GM12892 (cell line): ENCODE data around the gene CD93.

Experiments
- DNase-seq: peaks from one replicate; pipeline ENCODE4 v3.0.0; 2011; ENCODE audit not compliant: insufficient read length
- FAIRE-seq: peaks from 2 replicates; lab custom pipeline; 2011; peaks lifted over from hg19 to GRCh38; lab: Jason Lieb, UNC
- POLR2A ChIP-seq: IDR thresholded peaks from 2 replicates; pipeline ENCODE4 v1.6.1; 2011; ENCODE audit warnings: low read depth, low read length, control low read depth
- POLR2AphosphoS5 ChIP-seq: IDR thresholded peaks from 2 replicates; pipeline ENCODE4 v1.6.1; 2011; ENCODE audit warnings: low read depth, low read length, control low read depth
- TAF1 ChIP-seq: IDR thresholded peaks from 2 replicates; pipeline ENCODE4 v1.6.1; 2011; ENCODE audit warnings: low read depth, mild to moderate bottlenecking, control low read depth, low read length, borderline replicate concordance

Gene CD93

GRCh38 chr20:23107466-23107865 is 21.3 kb upstream of the CD93 start:
- FAIRE-seq (no peak), DNase-seq (no peak)
- TF ChIP-seq TAF1 (no peak), POLR2A (no peak)

DNA sequence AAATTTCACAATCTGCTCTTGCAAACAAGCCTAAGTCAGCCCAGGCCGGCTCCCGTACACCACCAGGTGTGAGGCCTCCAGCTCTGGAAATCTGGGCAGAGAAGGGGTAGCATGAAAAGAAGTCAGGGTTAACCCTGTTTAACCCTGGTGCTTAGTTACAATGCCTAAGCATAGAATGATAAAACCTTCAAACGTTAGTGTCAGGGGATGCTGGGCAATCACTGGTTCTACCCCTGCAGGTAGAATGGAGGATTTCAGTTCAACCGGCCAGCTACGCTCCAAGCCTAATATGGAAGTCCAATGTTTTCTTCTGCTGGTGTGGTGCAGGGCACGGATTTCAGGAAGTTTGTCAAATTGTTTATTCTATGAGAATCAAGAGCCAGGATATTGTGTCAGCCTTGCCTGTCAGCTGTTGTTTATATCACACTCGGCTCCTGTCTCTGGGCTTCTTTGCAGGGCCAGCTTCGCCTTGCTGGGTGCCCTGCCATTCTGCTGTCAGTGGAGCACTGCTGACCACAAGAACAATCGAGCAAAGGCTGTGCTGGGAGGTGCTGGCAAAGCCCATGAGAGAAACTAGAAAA is 20.2 kb upstream of the CD93 start:
- TF ChIP-seq POLR2AphosphoS5 (no peak), TAF1 (no peak), POLR2A (no peak)
- FAIRE-seq (no peak), DNase-seq (no peak)

- no peak for DNase-seq
- FAIRE-seq: no peak
- TF ChIP-seq POLR2AphosphoS5: no peak
- TF ChIP-seq TAF1: no peak
- no peak for TF ChIP-seq POLR2A
Measured at GRCh38 chr20:23105193-23105592, 19.1 kb upstream of the CD93 start.

DNA sequence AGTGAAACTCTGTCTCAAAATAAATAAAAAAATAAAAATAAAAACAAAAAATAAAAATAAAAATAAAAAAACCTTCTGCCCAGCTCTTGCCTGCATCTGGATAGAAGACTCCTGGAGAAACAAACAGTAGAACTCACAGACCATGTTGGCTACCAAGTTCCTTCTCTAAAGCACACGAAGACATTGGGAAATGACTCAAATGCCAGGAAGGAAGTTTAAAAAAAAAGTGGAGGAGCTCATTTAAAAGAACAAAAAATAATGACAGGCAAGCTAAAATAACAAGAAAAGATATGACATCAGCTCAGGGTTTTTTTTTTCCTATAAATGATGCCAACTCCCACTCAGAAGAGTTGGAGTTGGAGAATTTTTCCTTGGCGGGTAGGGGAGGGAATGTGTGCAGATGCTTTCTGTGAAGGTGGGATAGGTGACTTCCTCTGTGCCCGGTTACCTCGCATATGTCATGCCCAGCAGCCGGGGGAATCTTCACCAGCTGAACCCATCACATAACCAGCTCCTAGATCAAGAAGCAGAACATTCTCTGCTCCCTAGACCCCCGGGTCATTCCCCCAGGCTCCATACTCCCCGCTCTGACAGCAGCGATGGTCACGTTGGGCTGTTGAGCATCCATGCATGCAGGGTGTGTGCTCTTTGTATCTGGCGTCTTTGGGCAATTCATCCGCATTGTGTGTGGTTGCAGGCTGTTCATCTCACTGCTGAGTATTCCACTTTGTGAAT is 17.3 kb upstream of the CD93 start:
- no peak for FAIRE-seq
- no peak for TF ChIP-seq POLR2AphosphoS5
- TF ChIP-seq POLR2A: no peak

DNA sequence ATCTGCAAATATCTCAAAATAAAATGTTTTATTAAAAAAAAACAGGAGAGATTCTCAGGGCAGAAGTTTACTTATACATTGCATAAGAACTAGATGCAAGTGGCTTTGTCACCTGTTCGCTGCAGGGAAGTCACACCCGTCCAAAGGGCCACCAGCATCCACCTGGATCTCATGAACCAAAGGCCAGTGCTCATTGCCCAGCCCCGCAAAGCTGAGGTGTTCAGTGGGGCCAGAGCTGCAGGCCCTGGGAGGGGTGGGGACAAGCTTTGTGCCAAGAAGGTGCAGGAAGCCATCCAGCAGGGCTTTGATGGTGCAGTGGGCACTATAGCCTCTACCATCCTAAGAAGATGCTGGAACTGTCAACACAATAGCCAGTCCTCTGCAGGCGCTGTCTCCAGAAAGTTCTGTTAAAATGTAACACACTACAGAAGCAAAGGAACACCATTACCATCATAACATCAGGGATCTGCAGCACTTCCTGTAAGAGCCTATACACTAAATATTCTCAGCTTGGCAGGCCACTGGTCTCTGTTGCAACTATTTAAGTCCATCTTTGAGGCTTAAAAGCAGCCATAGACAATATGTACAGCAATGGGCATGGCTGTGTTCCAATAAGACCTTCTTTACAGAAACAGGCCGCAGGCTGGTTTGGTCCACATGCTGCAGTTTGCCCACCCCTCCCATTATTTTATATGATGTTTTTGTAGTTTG is 15.7 kb upstream of the CD93 start:
- no peak for DNase-seq
- TF ChIP-seq POLR2AphosphoS5: no peak
- TF ChIP-seq POLR2A: no peak
- no peak for TF ChIP-seq TAF1
- FAIRE-seq: no peak

More for the DNA sequence above, 17.3 kb upstream of the CD93 start:
- DNase-seq: no peak

DNA sequence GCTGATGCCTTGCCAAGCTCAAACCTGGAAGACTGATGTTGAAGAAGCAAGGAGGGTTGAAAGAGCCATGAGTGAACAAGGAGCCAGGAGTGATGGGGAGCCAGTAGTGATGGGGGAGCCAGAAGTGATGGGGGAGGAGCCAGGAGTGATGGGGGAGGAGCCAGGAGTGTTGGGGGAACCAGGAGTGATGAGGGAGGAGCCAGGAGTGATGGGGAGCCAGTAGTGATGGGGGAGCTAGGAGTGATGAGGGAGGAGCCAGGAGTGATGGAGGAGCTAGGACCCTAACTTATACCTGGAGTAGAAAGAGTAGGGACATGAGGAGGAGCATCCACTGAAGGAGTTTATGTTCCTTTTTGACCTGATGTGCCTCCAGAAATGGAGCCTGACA is 14.6 kb upstream of the CD93 start:
- TF ChIP-seq POLR2AphosphoS5 (no peak), POLR2A (no peak), TAF1 (no peak)
- DNase-seq (no peak), FAIRE-seq (no peak)

- no peak for TF ChIP-seq TAF1
- TF ChIP-seq POLR2AphosphoS5: no peak
- no peak for TF ChIP-seq POLR2A
- DNase-seq (no peak), FAIRE-seq (no peak)
Measured at GRCh38 chr20:23099791-23100719, 13.9 kb upstream of the CD93 start.

- DNase-seq: no peak
- TF ChIP-seq POLR2A (no peak), POLR2AphosphoS5 (no peak), TAF1 (no peak)
- no peak for FAIRE-seq
Measured at GRCh38 chr20:23097636-23098580, 11.8 kb upstream of the CD93 start.

GRCh38 chr20:23096986-23097520 is 10.9 kb upstream of the CD93 start:
- no peak for FAIRE-seq
- TF ChIP-seq POLR2AphosphoS5 (no peak), TAF1 (no peak), POLR2A (no peak)
- no peak for DNase-seq

- DNase-seq (no peak), FAIRE-seq (peak; percentile 72)
- no peak for TF ChIP-seq POLR2AphosphoS5
- TF ChIP-seq TAF1: no peak
Measured at GRCh38 chr20:23096097-23096496, 10.0 kb upstream of the CD93 start.

DNA sequence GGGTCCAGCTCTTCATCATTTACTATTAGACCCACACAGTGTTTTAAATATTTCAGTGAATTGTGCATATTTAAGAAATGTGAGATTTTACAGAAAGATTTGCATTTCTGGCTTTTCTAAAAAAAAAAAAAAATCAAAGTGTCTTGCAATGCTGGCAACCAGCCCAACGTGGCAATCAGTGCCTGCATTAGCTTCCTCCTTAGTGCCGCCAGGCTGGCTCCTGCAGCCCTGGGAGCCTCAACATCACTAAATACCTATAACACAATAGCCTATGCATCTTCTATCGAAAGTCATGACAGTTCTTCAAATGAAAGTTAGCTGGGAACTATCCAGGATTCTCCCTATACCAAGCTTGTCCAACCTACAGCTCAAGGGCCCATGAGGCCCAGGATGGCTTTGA is 9.4 kb upstream of the CD93 start:
- FAIRE-seq (no peak), DNase-seq (no peak)
- TF ChIP-seq POLR2A (no peak), TAF1 (no peak), POLR2AphosphoS5 (no peak)
